Measurements from ENCODE around the gene ALCAM.

Gene ALCAM

GRCh38 chr3:105366326-105367062 lies at the start of gene ALCAM:
TSS of gene ALCAM (plus strand) at chr3:105366909.
- peak; percentile 96 for DNase-seq

- no peak for DNase-seq
These were observed 48.9 kb upstream of the ALCAM start for GRCh38 chr3:105317841-105318240.

GRCh38 chr3:105322570-105323273 lies 44.0 kb upstream of the ALCAM start:
- DNase-seq, result no peak

DNA sequence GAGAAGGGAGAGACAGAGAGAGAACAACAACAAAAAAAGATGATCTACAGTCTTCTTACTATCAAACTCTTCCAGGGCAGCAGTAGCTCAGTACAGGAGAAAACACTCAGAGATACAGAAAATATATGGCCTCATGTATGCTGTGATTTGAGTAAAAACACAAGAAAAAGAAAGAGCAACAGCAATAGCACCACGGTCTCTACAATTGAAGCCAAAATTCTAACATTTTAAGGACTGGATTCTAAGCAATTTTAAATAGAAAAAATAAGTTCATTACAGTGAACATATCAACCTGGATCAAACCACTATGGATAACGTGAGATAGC lies 43.5 kb upstream of the ALCAM start:
- DNase-seq, result no peak

DNA sequence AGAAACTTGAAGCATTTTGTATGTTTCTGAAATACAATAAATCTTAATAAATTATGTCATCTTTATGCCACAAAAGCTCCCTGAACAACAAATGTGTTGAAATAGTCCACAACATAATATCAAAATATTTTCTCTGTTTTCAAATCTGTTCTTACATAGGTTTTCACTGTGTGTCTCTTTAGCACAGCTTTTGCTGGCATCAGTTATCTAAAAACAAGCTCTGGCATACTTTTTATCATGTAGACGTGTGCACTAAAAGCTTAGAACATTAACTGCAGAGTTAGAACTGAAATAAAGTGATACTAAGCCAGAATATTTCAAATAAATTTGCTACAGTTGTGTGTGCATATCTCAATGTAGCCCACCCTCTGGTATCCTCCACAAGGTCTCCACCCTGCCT lies 41.8 kb upstream of the ALCAM start:
- no peak for DNase-seq

DNA sequence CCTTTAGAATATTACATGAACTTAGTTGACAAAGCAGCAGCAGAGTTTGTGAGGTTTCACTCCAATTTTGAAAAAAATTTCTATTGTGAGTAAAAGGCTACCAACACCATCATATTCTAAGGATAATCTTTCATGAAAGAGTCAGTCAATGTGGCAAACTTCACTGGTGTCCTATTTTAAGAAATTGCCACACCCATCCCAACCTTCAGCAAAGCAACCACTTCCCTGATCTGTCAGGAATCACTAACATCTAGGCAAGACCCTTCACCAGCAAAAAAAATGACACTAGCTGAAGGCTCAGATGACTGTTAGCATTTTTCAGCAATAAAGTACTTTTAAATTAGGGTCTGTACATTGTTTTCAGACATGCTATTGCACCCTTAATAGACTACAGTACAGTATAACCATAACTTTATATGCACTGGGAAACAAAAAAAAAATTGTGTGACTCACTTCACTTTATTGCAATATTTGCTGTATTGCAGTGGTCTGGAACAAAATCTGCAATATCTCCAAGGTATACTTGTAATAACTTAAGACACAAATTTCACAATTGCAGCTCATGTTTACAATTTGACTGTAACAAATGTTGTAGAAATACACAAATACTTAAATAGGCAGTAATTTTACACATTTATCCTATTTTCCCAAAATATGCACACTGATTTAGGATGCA lies 38.9 kb upstream of the ALCAM start:
- no peak for DNase-seq

- DNase-seq, result no peak
These were observed 38.4 kb upstream of the ALCAM start for GRCh38 chr3:105328338-105328730.

GRCh38 chr3:105332961-105333360 lies 33.7 kb upstream of the ALCAM start:
- DNase-seq, result no peak

DNA sequence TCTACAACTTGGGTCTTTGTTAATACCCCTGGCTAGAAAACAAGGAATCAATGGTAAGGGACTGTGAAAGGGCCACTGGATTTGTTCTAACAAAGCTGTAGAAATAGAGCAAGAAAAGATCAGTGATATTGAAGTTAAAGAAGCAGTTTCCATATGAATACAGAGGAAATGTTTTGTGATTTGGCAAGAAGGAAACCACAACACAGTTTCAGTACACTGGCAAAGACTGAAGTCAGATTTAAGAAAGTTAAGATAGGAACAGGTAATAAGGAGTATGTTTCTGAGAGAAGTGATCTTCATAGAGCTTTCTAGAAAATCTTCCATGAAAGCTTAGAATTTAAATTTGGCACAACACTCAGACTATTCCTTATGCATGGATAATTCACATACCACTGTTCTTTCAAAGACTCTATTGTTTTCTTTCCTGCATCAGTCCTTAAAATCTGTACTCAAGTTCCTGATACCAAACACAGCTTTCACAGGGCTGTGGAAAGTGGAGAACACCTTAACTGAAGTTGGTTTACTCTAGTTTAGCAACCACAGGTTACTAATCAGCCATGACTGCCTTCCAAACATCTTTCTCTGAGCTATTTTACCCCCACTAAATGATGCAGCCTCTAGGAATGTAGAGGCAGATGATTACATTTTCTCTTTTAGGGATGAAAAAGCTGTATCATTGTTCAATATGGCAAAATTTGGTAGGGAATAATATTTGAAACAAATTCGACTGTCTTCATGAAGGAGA lies 32.4 kb upstream of the ALCAM start:
- no peak for DNase-seq

DNA sequence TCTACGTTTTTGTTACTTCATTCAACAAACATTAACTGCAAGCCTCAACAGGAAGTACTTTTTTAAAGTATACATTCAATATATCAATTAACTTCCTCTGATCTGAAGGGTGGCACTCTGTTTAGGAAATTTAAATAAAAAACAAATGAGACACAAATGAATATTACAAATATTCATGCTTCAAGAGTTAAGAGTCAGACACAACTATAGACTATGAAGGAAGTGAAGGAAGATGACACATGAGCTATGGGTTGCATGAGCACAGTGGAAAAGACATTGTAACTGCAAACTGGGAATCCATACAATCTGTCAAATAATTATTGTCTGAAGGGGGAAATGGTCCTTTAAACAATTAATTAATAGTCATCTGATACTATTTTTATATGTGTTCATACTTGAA lies 26.8 kb upstream of the ALCAM start:
- DNase-seq, result no peak

- no peak for DNase-seq
These were observed 22.7 kb upstream of the ALCAM start for GRCh38 chr3:105343991-105344390.

- no peak for DNase-seq
These were observed 21.6 kb upstream of the ALCAM start for GRCh38 chr3:105345156-105345555.

DNA sequence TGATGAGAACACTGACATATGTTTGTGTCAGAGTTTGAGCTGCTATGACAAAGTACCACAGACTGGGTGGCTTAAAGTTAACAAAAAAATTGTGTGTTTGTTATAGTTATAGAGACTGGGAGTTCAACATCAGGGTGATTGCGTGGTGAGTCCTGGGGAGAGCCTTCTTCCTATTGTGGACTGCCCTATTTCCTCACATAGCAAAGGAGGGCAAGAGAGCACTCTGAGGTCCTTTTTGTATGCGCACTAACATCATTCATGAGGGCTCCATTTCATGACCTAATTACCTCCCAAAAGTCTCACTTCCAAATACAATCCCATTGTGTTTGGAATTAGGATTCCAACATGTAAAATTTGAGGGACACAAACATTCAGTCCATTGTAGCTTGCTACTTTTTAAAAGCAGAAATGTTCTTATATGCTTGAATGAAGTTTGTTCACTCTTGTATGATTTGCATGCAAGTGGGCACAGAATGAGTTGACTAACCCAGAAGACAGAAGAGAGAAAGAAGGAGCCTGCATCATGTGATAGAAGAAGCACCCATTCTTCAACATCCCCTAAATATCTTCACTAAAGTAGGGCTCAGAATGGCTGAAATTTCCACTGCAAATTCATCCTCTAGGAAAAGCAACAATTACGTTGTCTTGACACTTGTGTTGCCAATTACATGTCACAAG lies 18.9 kb upstream of the ALCAM start:
- DNase-seq, result no peak

DNA sequence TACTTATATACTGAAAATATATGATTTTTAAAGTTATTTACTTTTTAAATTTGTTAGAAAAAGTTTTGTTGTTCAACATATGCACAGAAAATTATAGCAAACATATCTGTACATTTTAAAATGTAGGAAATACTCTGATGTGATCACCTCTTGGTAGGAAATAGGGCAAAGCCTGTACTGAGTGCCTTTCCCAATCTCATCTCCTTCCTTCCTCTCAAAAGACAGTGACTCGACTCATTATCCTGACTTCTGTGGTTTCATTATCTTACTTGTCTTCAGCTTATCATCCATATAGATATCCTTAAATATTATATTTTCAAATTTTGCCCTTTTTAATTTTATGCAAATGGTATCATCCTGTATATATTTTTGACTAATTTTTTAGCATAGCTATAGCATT lies 18.4 kb upstream of the ALCAM start:
- no peak for DNase-seq

DNA sequence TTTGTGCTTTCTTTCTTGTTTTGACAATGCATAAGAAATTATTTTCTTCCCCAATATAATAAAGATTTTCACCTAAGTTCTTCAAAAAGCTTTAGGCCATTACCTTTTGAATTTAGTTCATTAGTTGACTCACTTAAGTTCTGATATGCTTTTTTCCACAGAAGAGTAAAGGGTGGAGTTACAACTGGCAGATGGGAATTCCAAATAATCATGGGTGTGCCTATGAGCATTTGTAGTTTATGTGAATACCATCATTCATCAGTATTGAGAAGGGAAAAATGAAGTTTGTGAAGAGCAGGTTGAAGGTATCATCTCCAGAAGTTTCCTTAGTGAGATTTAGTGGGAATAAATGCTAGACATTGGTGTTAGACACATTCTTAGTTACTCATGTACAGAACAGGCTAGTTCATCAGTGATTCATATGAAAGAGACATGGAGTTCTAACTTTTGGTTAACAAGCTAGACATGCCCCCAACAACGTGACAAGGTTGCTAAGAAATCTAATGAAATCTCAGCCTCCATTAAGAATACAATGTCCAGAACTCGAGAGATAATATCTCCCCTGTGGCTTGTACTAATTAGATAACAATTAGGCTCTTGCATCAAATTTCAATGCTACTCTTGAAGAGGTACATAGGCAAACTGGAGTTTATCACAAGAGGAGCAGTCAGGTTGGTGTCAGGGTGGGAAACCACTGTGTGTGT lies 16.9 kb upstream of the ALCAM start:
- no peak for DNase-seq

GRCh38 chr3:105351821-105352220 lies 14.9 kb upstream of the ALCAM start:
- no peak for DNase-seq

DNA sequence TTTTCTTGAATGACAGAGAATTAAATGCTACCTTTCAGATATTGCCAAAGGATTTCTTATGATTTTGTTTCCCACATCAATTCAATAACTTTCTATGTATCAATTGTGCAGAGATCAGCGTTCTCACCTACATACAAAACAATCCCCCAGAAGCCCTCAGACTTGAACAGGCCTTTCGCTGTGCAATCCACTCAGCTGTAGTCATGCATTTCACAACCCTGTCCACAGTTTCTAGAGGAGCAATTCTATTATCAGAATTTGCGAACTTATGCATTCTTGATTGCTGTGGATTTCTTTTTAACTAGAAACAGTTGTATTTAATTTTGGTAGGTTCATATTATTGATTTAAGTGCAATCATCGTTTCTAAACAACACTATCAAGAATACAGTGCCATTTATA lies 13.7 kb upstream of the ALCAM start:
- no peak for DNase-seq

GRCh38 chr3:105353485-105354161 lies 13.1 kb upstream of the ALCAM start:
- no peak for DNase-seq

GRCh38 chr3:105354429-105354828 lies 12.3 kb upstream of the ALCAM start:
- DNase-seq, result no peak

DNA sequence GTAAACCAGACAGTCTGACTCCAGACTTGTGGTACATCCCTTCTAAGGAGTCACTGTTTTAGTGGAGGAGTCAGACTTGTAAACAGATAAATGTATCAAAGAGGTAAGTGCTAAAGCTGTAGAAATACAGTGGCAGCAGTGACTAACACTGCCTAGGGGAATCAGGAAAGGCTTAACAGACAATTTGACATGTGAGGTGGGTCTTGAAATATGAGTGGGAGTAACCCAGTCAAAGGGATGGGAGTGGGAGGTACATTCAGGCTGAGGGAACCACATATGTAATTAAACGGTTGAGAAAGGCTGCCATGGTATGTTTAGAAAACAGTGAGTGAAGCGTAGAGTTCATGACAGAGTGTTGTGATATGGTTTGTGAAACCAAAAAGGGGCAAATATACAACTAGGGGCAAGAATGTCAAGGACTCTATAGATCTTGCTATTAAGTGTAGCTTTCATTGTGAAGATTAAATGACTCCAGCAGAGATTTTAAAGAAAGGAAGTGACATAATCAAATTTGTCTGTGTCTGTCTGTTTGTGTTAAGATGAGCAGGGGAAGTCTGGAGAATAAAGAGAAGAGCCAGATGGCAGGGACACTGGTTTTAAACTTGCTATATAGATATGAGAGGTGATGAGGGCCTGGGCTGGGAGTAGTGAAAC lies 11.2 kb upstream of the ALCAM start:
- no peak for DNase-seq

- DNase-seq, result no peak
These were observed 10.3 kb upstream of the ALCAM start for GRCh38 chr3:105356396-105356795.

All from NCI-H524 treated with DMSO at 0.1 percent for 48 hours (cell line).